HepG2 (cell line): ENCODE results near the gene STAT6. TPM values are rescaled to one million over a fixed set of nuclear protein-coding genes. Genes with fewer than 3 reads are reported as not detected.
A peak's percentile ranks its signal among the peaks of the same experiment; 100 is the strongest.

Experiments used
- EP300 ChIP-seq, 3 experiments: sonication (generic) in 1 of 3; formaldehyde crosslinking in 1 of 3; IDR thresholded peaks; 2 replicates each; pipeline versions ENCODE4 v1.5.1 to v1.6.1; 2011 to 2020; ENCODE audit warnings: low read depth in 2 of 3, low read length in 2 of 3, borderline replicate concordance in 1 of 3, improper control_type of control experiment in 1 of 3, mild to moderate bottlenecking in 1 of 3, missing genetic modification reagents in 1 of 3, moderate library complexity in 1 of 3
- ESRRA ChIP-seq: sonication (generic); formaldehyde crosslinking; IDR thresholded peaks from 2 replicates; pipeline ENCODE4 v1.5.1; 2020; ENCODE audit warnings: mild to moderate bottlenecking, low read depth, missing genetic modification reagents
- GFI1 ChIP-seq: sonication (generic); formaldehyde crosslinking; IDR thresholded peaks from 2 replicates; pipeline ENCODE4 v1.5.0; 2020; ENCODE audit warnings: missing genetic modification reagents, mild to moderate bottlenecking, borderline replicate concordance
- KDM2A ChIP-seq: sonication (generic); formaldehyde crosslinking; IDR thresholded peaks from 2 replicates; pipeline ENCODE4 v1.4.0; 2020; ENCODE audit warnings: low read depth, missing genetic modification reagents, borderline replicate concordance
- KLF11 ChIP-seq: IDR thresholded peaks from 2 replicates; pipeline ENCODE4 v1.6.1; 2016; ENCODE audit warnings: missing compliant biosample characterization
- MED8 ChIP-seq: sonication (generic); formaldehyde crosslinking; IDR thresholded peaks from 2 replicates; pipeline ENCODE4 v1.8.1; 2023; ENCODE audit warnings: mild to moderate bottlenecking, missing genetic modification reagents; ENCODE audit not compliant: insufficient replicate concordance
- NR2C2 ChIP-seq: sonication (generic); formaldehyde crosslinking; IDR thresholded peaks from 2 replicates; pipeline ENCODE4 v1.4.0; 2020; ENCODE audit warnings: missing genetic modification reagents, mild to moderate bottlenecking, moderate library complexity, borderline replicate concordance
- PHF21A ChIP-seq: sonication (generic); formaldehyde crosslinking; IDR thresholded peaks from 2 replicates; pipeline ENCODE4 v1.5.0; 2020; ENCODE audit warnings: mild to moderate bottlenecking, missing genetic modification reagents
- PHF8 ChIP-seq: sonication (generic); formaldehyde crosslinking; IDR thresholded peaks from 2 replicates; pipeline ENCODE4 v1.5.0; 2020; ENCODE audit warnings: missing genetic modification reagents
- PPARG ChIP-seq: conservative IDR thresholded peaks from 2 replicates; pipeline ENCODE4 v1.6.1; 2016; ENCODE audit warnings: missing biosample characterization, missing genetic modification reagents
- SAP130 ChIP-seq: IDR thresholded peaks from 2 replicates; pipeline ENCODE4 v1.6.1; 2016; ENCODE audit warnings: low read depth
- SMAD3 ChIP-seq: sonication (generic); formaldehyde crosslinking; IDR thresholded peaks from 2 replicates; pipeline ENCODE4 v1.4.0; 2020; ENCODE audit warnings: missing genetic modification reagents
- WIZ ChIP-seq: sonication (generic); formaldehyde crosslinking; IDR thresholded peaks from 2 replicates; pipeline ENCODE4 v1.5.1; 2020; ENCODE audit warnings: mild to moderate bottlenecking, missing genetic modification reagents
- ZNF652 ChIP-seq: IDR thresholded peaks from 2 replicates; pipeline ENCODE4 v1.6.1; 2016; ENCODE audit warnings: low read depth, borderline replicate concordance
- polyA plus RNA-seq, 8 experiments: library from polyadenylated mRNA; depleted of rRNA in 3 of 8; stranded (reverse) in 7 of 8; unstranded in 1 of 8; fragments of >200 nt; fragmentation: Illumina TruSeq in 4 of 8; extraction: Trizol in 4 of 8; gene quantifications; 2 replicates each; pipeline versions ENCODE4 v1.2.1 to v1.2.3, GENCODE V29; 2011 to 2016; ENCODE audit warnings: low read depth in 4 of 8, missing spikeins in 1 of 8, mixed read lengths in 1 of 8; ENCODE audit not compliant: insufficient read depth in 1 of 8
- total RNA-seq, 5 experiments: library from RNA; depleted of rRNA; stranded (reverse); fragments of >200 nt; fragmentation: Illumina TruSeq; extraction: Trizol; gene quantifications; 2 replicates each; pipeline ENCODE4 v1.2.3, GENCODE V29; 2016; ENCODE audit warnings: low read depth in 1 of 5
- TF ChIP-seq, protein P1 (sequence below): sonication (generic); formaldehyde crosslinking; IDR thresholded peaks from 2 replicates; pipeline ENCODE4 v1.8.0; 2022; ENCODE audit warnings: missing genetic modification reagents, mild to moderate bottlenecking, borderline replicate concordance
- TF ChIP-seq, protein P2 (sequence below): sonication (generic); formaldehyde crosslinking; IDR thresholded peaks from 2 replicates; pipeline ENCODE4 v1.4.0; 2020; ENCODE audit warnings: mild to moderate bottlenecking, missing genetic modification reagents
- TF ChIP-seq, protein P3 (sequence below): IDR thresholded peaks from 2 replicates; pipeline ENCODE4 v1.6.1; 2016; ENCODE audit warnings: low read depth, borderline replicate concordance
- TF ChIP-seq, protein P4 (sequence below): sonication (generic); formaldehyde crosslinking; IDR thresholded peaks from 2 replicates; pipeline ENCODE4 v1.4.0; 2020; ENCODE audit warnings: missing genetic modification reagents, low read depth, mild to moderate bottlenecking, borderline replicate concordance
- TF ChIP-seq, protein P5 (sequence below): sonication (generic); formaldehyde crosslinking; IDR thresholded peaks from 2 replicates; pipeline ENCODE4 v1.5.0; 2020; ENCODE audit warnings: missing genetic modification reagents, mild to moderate bottlenecking, borderline replicate concordance
- TF ChIP-seq, protein P6 (sequence below): sonication (generic); formaldehyde crosslinking; IDR thresholded peaks from 2 replicates; pipeline ENCODE4 v1.4.0; 2020; ENCODE audit warnings: missing genetic modification reagents

The STAT6 gene
- total and polyA plus RNA-seq, 2 of the 13 experiments (the other 11 are each of a cell fraction or from before 2014, with no cell fraction given), result 28.0 to 62.2 TPM

DNA sequence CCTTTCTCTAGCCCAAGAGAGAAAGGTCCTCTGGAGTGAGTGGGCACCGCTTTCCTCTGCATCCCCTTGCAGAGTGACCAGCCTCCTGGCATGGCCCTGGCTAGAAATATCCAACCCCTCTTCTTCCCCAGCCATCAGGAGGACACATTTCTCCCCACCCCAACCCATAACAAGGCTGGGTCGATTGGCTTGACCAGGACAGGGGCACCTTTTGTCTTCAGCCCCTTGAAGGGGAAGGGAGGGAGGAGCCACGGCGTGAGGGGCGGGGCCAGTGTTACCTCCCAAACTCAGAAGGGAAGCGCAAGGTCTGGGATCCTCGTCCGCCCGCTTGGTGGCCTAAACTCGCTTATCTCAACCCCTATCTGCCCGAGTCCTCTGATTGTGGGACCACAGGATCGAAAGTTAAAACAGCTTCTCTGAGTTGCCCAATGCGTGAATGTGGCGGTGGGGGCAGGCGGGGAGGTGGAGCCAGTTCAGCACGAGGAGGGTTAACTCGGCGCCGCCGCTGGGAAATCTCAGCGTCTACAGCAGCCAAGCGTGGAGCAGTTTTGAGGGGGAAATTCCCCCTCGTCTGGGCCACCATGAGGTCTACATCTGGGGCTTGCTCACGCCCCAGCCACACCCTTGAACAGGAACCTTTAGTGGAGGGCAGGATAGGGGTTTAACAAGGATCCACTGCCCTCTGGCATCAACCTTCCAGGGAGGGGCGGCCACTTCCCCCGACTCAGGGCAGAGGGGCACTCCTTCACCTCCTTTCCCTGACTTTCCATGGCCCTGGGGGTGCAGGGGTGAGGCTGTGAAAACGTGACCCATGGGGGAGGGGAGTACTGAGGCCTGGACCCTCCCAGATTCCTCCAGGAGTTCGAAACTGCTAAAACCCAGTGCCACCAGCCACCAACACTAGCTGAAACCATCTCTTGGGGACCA is 795 bp downstream of the STAT6 start (continued):
- TF ChIP-seq PHF8 (CRISPR knock-in tag) (peak; percentile 23; the same call in 1 of the 2 replicates), SMAD3 (CRISPR knock-in tag) (no peak), KDM2A (CRISPR knock-in tag) (peak; percentile 64; the same call in 1 of the 2 replicates), NR2C2 (peak; percentile 13; the same call in 1 of the 2 replicates), PPARG (CRISPR knock-in tag) (0 out of 2 replicates have a peak, but pooled peaks have one; percentile 9), ESRRA (0 out of 2 replicates have a peak, but pooled peaks have one; percentile 32), KLF11 (CRISPR knock-in tag) (0 out of 2 replicates have a peak, but pooled peaks have one; percentile 40), WIZ (CRISPR knock-in tag) (no peak), EP300 (IDR thresholded peaks at IDR 0.05; ENCODE audit: low read depth in 2 of 2, low read length in 2 of 2) (peak in 1 of 2 experiments; percentile 25; a peak in 1 of 4 replicates), EP300 (CRISPR knock-in tag; IDR thresholded peaks at IDR 0.05; ENCODE audit: borderline replicate concordance) (no peak), GFI1 (CRISPR knock-in tag) (peak; percentile 35; the same call in 1 of the 2 replicates), SAP130 (CRISPR knock-in tag) (peak; percentile 61), MED8 (CRISPR knock-in tag) (no peak), PHF21A (peak; percentile 41; the same call in 1 of the 2 replicates), ZNF652 (CRISPR knock-in tag) (peak; percentile 92)
- TF ChIP-seq, protein P1, sequence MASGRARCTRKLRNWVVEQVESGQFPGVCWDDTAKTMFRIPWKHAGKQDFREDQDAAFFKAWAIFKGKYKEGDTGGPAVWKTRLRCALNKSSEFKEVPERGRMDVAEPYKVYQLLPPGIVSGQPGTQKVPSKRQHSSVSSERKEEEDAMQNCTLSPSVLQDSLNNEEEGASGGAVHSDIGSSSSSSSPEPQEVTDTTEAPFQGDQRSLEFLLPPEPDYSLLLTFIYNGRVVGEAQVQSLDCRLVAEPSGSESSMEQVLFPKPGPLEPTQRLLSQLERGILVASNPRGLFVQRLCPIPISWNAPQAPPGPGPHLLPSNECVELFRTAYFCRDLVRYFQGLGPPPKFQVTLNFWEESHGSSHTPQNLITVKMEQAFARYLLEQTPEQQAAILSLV (CRISPR knock-in tag), result no peak
- TF ChIP-seq, protein P2, sequence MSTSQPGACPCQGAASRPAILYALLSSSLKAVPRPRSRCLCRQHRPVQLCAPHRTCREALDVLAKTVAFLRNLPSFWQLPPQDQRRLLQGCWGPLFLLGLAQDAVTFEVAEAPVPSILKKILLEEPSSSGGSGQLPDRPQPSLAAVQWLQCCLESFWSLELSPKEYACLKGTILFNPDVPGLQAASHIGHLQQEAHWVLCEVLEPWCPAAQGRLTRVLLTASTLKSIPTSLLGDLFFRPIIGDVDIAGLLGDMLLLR (CRISPR knock-in tag), result 0 out of 2 replicates have a peak, but pooled peaks have one; percentile 31
- TF ChIP-seq, protein P3, sequence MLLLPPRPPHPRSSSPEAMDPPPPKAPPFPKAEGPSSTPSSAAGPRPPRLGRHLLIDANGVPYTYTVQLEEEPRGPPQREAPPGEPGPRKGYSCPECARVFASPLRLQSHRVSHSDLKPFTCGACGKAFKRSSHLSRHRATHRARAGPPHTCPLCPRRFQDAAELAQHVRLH, result peak; percentile 42; the same call in 1 of the 2 replicates
- TF ChIP-seq, protein P4, sequence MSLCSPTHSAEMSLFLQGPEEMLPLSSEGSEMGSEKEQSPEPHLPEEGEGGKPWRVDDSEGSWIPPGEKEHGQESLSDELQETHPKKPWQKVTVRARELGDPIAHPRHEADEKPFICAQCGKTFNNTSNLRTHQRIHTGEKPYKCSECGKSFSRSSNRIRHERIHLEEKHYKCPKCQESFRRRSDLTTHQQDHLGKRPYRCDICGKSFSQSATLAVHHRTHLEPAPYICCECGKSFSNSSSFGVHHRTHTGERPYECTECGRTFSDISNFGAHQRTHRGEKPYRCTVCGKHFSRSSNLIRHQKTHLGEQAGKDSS (CRISPR knock-in tag), result no peak
- TF ChIP-seq, protein P5, sequence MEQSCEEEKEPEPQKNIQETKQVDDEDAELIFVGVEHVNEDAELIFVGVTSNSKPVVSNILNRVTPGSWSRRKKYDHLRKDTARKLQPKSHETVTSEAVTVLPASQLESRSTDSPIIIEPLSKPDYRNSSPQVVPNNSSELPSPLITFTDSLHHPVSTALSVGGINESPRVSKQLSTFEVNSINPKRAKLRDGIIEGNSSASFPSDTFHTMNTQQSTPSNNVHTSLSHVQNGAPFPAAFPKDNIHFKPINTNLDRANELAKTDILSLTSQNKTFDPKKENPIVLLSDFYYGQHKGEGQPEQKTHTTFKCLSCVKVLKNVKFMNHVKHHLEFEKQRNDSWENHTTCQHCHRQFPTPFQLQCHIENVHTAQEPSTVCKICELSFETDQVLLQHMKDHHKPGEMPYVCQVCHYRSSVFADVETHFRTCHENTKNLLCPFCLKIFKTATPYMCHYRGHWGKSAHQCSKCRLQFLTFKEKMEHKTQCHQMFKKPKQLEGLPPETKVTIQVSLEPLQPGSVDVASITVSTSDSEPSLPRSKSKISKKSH, result 0 out of 2 replicates have a peak, but pooled peaks have one; percentile 13
- TF ChIP-seq, protein P6, sequence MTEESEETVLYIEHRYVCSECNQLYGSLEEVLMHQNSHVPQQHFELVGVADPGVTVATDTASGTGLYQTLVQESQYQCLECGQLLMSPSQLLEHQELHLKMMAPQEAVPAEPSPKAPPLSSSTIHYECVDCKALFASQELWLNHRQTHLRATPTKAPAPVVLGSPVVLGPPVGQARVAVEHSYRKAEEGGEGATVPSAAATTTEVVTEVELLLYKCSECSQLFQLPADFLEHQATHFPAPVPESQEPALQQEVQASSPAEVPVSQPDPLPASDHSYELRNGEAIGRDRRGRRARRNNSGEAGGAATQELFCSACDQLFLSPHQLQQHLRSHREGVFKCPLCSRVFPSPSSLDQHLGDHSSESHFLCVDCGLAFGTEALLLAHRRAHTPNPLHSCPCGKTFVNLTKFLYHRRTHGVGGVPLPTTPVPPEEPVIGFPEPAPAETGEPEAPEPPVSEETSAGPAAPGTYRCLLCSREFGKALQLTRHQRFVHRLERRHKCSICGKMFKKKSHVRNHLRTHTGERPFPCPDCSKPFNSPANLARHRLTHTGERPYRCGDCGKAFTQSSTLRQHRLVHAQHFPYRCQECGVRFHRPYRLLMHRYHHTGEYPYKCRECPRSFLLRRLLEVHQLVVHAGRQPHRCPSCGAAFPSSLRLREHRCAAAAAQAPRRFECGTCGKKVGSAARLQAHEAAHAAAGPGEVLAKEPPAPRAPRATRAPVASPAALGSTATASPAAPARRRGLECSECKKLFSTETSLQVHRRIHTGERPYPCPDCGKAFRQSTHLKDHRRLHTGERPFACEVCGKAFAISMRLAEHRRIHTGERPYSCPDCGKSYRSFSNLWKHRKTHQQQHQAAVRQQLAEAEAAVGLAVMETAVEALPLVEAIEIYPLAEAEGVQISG, result no peak
